HepG2 (cell line): ENCODE measurements around the gene OR6S1. TPM values are rescaled to one million over a fixed set of nuclear protein-coding genes. Genes with fewer than 3 reads are reported as not detected.

Experiments used
- ASH2L ChIP-seq: fragments of 300-600, 200-600 bp; sonication (generic); IDR thresholded peaks from 2 replicates; pipeline ENCODE4 v1.7.0; 2017; ENCODE audit warnings: low read depth, mild to moderate bottlenecking, moderate library complexity, mixed read lengths, low read length; ENCODE audit not compliant: insufficient read length
- BCL3 ChIP-seq: sonication (generic); formaldehyde crosslinking; IDR thresholded peaks from 2 replicates; pipeline ENCODE4 v1.5.1; 2020; ENCODE audit warnings: mild to moderate bottlenecking, missing genetic modification reagents, moderate library complexity
- CCDC6 ChIP-seq: sonication (generic); formaldehyde crosslinking; IDR thresholded peaks from 2 replicates; pipeline ENCODE4 v1.8.1; 2022; ENCODE audit warnings: mild to moderate bottlenecking, missing genetic modification reagents, moderate library complexity
- FOXA1 ChIP-seq, 2 experiments: fragments of 450-650 bp in 1 of 2; sonication (generic) in 1 of 2; formaldehyde crosslinking in 1 of 2; IDR thresholded peaks; 2 replicates each; pipeline versions ENCODE4 v1.4.0 to v1.6.1; 2016 to 2020; ENCODE audit warnings: missing genetic modification reagents in 1 of 2
- HOXA3 ChIP-seq: sonication (generic); formaldehyde crosslinking; IDR thresholded peaks from 2 replicates; pipeline ENCODE4 v1.5.0; 2020; ENCODE audit warnings: missing genetic modification reagents
- HOXA5 ChIP-seq: sonication (generic); formaldehyde crosslinking; IDR thresholded peaks from 2 replicates; pipeline ENCODE4 v1.4.0; 2020; ENCODE audit warnings: missing genetic modification reagents
- KMT2A ChIP-seq: sonication (generic); formaldehyde crosslinking; IDR thresholded peaks from 2 replicates; pipeline ENCODE4 v1.4.0; 2020; ENCODE audit warnings: missing genetic modification reagents
- NCOA2 ChIP-seq: sonication (generic); formaldehyde crosslinking; IDR thresholded peaks from 2 replicates; pipeline ENCODE4 v1.8.0; 2022; ENCODE audit warnings: inconsistent platforms
- TRIM24 ChIP-seq: sonication (generic); formaldehyde crosslinking; IDR thresholded peaks from 2 replicates; pipeline ENCODE4 v1.8.0; 2022; ENCODE audit warnings: mild to moderate bottlenecking, missing genetic modification reagents
- ZBTB44 ChIP-seq: sonication (generic); formaldehyde crosslinking; IDR thresholded peaks from 2 replicates; pipeline ENCODE4 v1.4.0; 2020; ENCODE audit warnings: missing genetic modification reagents
- ZFP36L1 ChIP-seq: sonication (generic); formaldehyde crosslinking; IDR thresholded peaks from 2 replicates; pipeline ENCODE4 v1.8.0; 2022; ENCODE audit warnings: mild to moderate bottlenecking, missing genetic modification reagents, moderate library complexity
- ZNF12 ChIP-seq: sonication (generic); formaldehyde crosslinking; IDR thresholded peaks from 2 replicates; pipeline ENCODE4 v1.5.0; 2020; ENCODE audit warnings: missing genetic modification reagents
- ZNF20 ChIP-seq: sonication (generic); formaldehyde crosslinking; IDR thresholded peaks from 2 replicates; pipeline ENCODE4 v1.4.0; 2020; ENCODE audit warnings: mild to moderate bottlenecking, moderate library complexity, missing genetic modification reagents
- ZNF251 ChIP-seq: sonication (generic); formaldehyde crosslinking; IDR thresholded peaks from 2 replicates; pipeline ENCODE4 v1.9.0; 2021; ENCODE audit warnings: mild to moderate bottlenecking, missing genetic modification reagents
- ZNF337 ChIP-seq: sonication (generic); formaldehyde crosslinking; IDR thresholded peaks from 2 replicates; pipeline ENCODE4 v1.5.1; 2020; ENCODE audit warnings: missing genetic modification reagents, low read depth, mild to moderate bottlenecking, borderline replicate concordance
- ZNF619 ChIP-seq: sonication (generic); formaldehyde crosslinking; IDR thresholded peaks from 2 replicates; pipeline ENCODE4 v1.4.0; 2020; ENCODE audit warnings: mild to moderate bottlenecking, missing genetic modification reagents
- ZSCAN21 ChIP-seq: sonication (generic); formaldehyde crosslinking; IDR thresholded peaks from 2 replicates; pipeline ENCODE4 v1.8.0; 2022; ENCODE audit warnings: mild to moderate bottlenecking, missing genetic modification reagents, moderate library complexity, borderline replicate concordance
- polyA plus RNA-seq, 8 experiments: library from polyadenylated mRNA; depleted of rRNA in 3 of 8; stranded (reverse) in 7 of 8; unstranded in 1 of 8; fragments of >200 nt; fragmentation: Illumina TruSeq in 4 of 8; extraction: Trizol in 4 of 8; gene quantifications; 2 replicates each; pipeline versions ENCODE4 v1.2.1 to v1.2.3, GENCODE V29; 2011 to 2016; ENCODE audit warnings: low read depth in 4 of 8, missing spikeins in 1 of 8, mixed read lengths in 1 of 8; ENCODE audit not compliant: insufficient read depth in 1 of 8
- total RNA-seq, 5 experiments: library from RNA; depleted of rRNA; stranded (reverse); fragments of >200 nt; fragmentation: Illumina TruSeq; extraction: Trizol; gene quantifications; 2 replicates each; pipeline ENCODE4 v1.2.3, GENCODE V29; 2016; ENCODE audit warnings: low read depth in 1 of 5
- TF ChIP-seq, protein P1 (sequence below): sonication (generic); formaldehyde crosslinking; IDR thresholded peaks from 2 replicates; pipeline ENCODE4 v1.4.0; 2020; ENCODE audit warnings: missing genetic modification reagents
- TF ChIP-seq, protein P2 (sequence below): sonication (generic); formaldehyde crosslinking; IDR thresholded peaks from 2 replicates; pipeline ENCODE4 v1.5.1; 2020; ENCODE audit warnings: missing genetic modification reagents, mild to moderate bottlenecking, borderline replicate concordance

Gene OR6S1
- total and polyA plus RNA-seq, 2 of the 13 experiments (the other 11 are each of a cell fraction or from before 2014, with no cell fraction given) = 0.09 TPM; not detected in 1

DNA sequence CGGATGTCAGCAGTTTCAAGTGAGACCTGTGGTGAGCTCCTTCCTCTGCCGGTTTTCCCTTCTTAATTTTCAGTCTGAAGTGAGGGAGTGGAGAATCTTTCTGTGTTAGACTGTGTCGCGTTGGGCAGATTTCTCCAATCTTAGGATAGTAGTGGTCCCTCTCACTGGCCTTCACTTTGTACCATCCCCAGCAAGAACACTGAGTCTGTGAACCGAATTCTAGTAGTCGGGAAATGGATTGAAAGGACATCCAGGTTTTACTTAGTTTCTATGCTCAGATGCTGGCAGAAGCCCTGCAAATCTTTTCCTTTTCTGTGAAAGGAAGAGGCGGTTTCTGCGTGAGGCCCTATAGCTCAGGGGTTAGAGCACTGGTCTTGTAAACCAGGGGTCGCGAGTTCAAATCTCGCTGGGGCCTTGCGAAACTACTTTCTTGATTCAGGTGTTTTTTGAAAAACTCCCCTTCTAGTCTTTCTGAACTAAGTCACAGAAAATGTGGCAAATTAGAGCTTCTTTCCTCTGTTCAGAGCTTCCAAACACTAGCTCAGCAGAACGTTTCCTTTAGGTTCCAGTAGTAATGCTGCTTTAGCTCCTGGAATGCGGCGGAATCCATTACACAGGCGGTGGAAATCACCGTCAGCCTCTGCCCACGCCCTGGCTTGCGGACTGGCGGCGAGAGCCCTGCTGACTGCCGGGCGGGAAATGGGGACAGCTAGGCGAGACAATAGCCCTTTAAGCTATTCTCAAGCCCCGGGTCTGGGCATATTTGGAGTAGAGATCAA, 40.0 kb upstream of the OR6S1 start (continued):
- TF ChIP-seq, protein P1, sequence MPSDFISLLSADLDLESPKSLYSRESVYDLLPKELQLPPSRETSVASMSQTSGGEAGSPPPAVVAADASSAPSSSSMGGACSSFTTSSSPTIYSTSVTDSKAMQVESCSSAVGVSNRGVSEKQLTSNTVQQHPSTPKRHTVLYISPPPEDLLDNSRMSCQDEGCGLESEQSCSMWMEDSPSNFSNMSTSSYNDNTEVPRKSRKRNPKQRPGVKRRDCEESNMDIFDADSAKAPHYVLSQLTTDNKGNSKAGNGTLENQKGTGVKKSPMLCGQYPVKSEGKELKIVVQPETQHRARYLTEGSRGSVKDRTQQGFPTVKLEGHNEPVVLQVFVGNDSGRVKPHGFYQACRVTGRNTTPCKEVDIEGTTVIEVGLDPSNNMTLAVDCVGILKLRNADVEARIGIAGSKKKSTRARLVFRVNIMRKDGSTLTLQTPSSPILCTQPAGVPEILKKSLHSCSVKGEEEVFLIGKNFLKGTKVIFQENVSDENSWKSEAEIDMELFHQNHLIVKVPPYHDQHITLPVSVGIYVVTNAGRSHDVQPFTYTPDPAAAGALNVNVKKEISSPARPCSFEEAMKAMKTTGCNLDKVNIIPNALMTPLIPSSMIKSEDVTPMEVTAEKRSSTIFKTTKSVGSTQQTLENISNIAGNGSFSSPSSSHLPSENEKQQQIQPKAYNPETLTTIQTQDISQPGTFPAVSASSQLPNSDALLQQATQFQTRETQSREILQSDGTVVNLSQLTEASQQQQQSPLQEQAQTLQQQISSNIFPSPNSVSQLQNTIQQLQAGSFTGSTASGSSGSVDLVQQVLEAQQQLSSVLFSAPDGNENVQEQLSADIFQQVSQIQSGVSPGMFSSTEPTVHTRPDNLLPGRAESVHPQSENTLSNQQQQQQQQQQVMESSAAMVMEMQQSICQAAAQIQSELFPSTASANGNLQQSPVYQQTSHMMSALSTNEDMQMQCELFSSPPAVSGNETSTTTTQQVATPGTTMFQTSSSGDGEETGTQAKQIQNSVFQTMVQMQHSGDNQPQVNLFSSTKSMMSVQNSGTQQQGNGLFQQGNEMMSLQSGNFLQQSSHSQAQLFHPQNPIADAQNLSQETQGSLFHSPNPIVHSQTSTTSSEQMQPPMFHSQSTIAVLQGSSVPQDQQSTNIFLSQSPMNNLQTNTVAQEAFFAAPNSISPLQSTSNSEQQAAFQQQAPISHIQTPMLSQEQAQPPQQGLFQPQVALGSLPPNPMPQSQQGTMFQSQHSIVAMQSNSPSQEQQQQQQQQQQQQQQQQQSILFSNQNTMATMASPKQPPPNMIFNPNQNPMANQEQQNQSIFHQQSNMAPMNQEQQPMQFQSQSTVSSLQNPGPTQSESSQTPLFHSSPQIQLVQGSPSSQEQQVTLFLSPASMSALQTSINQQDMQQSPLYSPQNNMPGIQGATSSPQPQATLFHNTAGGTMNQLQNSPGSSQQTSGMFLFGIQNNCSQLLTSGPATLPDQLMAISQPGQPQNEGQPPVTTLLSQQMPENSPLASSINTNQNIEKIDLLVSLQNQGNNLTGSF = peak; percentile 57; the same call in 1 of the 2 replicates
- no peak; the same call in 1 of the 2 replicates for TF ChIP-seq ZNF20 (CRISPR knock-in tag)
- TF ChIP-seq FOXA1 (IDR thresholded peaks at IDR 0.05) = no peak
- TF ChIP-seq FOXA1 (CRISPR knock-in tag; IDR thresholded peaks at IDR 0.05) = no peak
- no peak; the same call in 1 of the 2 replicates for TF ChIP-seq ZBTB44 (CRISPR knock-in tag)
- TF ChIP-seq ZNF251 = no peak
- TF ChIP-seq TRIM24 (CRISPR knock-in tag) = no peak
- peak; percentile 42; the same call in 1 of the 2 replicates for TF ChIP-seq ZNF12 (CRISPR knock-in tag)
- TF ChIP-seq KMT2A (CRISPR knock-in tag) = peak; percentile 28
- no peak for TF ChIP-seq ZNF619
- TF ChIP-seq HOXA5 = peak; percentile 56
- TF ChIP-seq NCOA2 (CRISPR knock-in tag) = peak; percentile 21; the same call in 1 of the 2 replicates
- TF ChIP-seq HOXA3 (CRISPR knock-in tag) = peak; percentile 82
- TF ChIP-seq ZSCAN21 = peak; percentile 7; the same call in 1 of the 2 replicates
- no peak for TF ChIP-seq ZNF337
- peak; percentile 73 for TF ChIP-seq ASH2L
- no peak; the same call in none of the 2 replicates for TF ChIP-seq ZFP36L1 (CRISPR knock-in tag)
- TF ChIP-seq BCL3 (CRISPR knock-in tag) = no peak
- 0 out of 2 replicates have a peak, but pooled peaks have one; percentile 73 for TF ChIP-seq CCDC6 (CRISPR knock-in tag)
- TF ChIP-seq, protein P2, sequence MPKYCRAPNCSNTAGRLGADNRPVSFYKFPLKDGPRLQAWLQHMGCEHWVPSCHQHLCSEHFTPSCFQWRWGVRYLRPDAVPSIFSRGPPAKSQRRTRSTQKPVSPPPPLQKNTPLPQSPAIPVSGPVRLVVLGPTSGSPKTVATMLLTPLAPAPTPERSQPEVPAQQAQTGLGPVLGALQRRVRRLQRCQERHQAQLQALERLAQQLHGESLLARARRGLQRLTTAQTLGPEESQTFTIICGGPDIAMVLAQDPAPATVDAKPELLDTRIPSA (CRISPR knock-in tag) = 0 out of 2 replicates have a peak, but pooled peaks have one; percentile 32
